Dedifferentiated amniotic fluid mesenchymal stem cell (primary cell): Measurements from ENCODE around the gene SUN5.

Experiments
- DNase-seq: peaks from one replicate; pipeline ENCODE4 v3.0.0-alpha.2; 2016; ENCODE audit errors: extremely low spot score

Gene SUN5

GRCh38 chr20:33026779-33027759, 22.8 kb upstream of the SUN5 start:
- DNase-seq, result no peak

GRCh38 chr20:33026072-33026778, 22.0 kb upstream of the SUN5 start:
- no peak for DNase-seq

GRCh38 chr20:33025318-33025876, 21.2 kb upstream of the SUN5 start:
- DNase-seq, result no peak

GRCh38 chr20:33024609-33025317, 20.5 kb upstream of the SUN5 start:
- no peak for DNase-seq

- no peak for DNase-seq
These were observed 20.0 kb upstream of the SUN5 start for GRCh38 chr20:33024243-33024560.

GRCh38 chr20:33023439-33024242, 19.4 kb upstream of the SUN5 start:
- DNase-seq, result no peak

- DNase-seq, result no peak
These were observed 18.6 kb upstream of the SUN5 start for GRCh38 chr20:33022694-33023438.

- no peak for DNase-seq
These were observed 18.1 kb upstream of the SUN5 start for GRCh38 chr20:33022289-33022688.

GRCh38 chr20:33021879-33022278, 17.6 kb upstream of the SUN5 start:
- no peak for DNase-seq

- no peak for DNase-seq
These were observed 16.3 kb upstream of the SUN5 start for GRCh38 chr20:33020278-33021161.

- DNase-seq, result no peak
These were observed 15.4 kb upstream of the SUN5 start for GRCh38 chr20:33019465-33020277.

- no peak for DNase-seq
These were observed 14.1 kb upstream of the SUN5 start for GRCh38 chr20:33018169-33018931.

- DNase-seq, result no peak
These were observed 13.3 kb upstream of the SUN5 start for GRCh38 chr20:33017542-33017941.

GRCh38 chr20:33016581-33017109, 12.4 kb upstream of the SUN5 start:
- DNase-seq, result no peak

- DNase-seq, result no peak
These were observed 11.7 kb upstream of the SUN5 start for GRCh38 chr20:33015700-33016580.

- no peak for DNase-seq
These were observed 10.9 kb upstream of the SUN5 start for GRCh38 chr20:33015114-33015484.
